H9 (cell line): ENCODE results near the gene GLCE. TPM values are rescaled to one million over a fixed set of nuclear protein-coding genes. Genes with fewer than 3 reads are reported as not detected.

ENCODE experiments used
- DNase-seq: peaks from one replicate; pipeline ENCODE4 v3.0.0-alpha.2; 2017
- H2AFZ ChIP-seq: one replicate; pipeline ENCODE4 v1.6.1; 2013; ENCODE audit warnings: mild to moderate bottlenecking, low read length, control low read depth, moderate library complexity
- H2AK5ac ChIP-seq: 2 replicates; pipeline ENCODE4 v1.6.1; 2013; ENCODE audit warnings: low read length, control low read depth, mixed read lengths; ENCODE audit not compliant: insufficient read length
- H2BK120ac ChIP-seq: one replicate; pipeline ENCODE4 v1.6.1; 2013; ENCODE audit warnings: low read depth, mild to moderate bottlenecking, low read length, control low read depth, inconsistent platforms; ENCODE audit not compliant: poor library complexity, severe bottlenecking
- H2BK12ac ChIP-seq: 2 replicates; pipeline ENCODE4 v1.6.1; 2013; ENCODE audit warnings: low read length, control low read depth, mixed read lengths, low read depth; ENCODE audit not compliant: insufficient read length
- H2BK15ac ChIP-seq: 2 replicates; pipeline ENCODE4 v1.6.1; 2013; ENCODE audit warnings: low read depth, low read length, control low read depth
- H2BK20ac ChIP-seq: one replicate; pipeline ENCODE4 v1.6.1; 2013; ENCODE audit warnings: low read depth, mild to moderate bottlenecking, low read length, control low read depth, inconsistent platforms; ENCODE audit not compliant: poor library complexity, severe bottlenecking
- H2BK5ac ChIP-seq: 2 replicates; pipeline ENCODE4 v1.6.1; 2013; ENCODE audit warnings: low read length, control low read depth, mixed read lengths; ENCODE audit not compliant: insufficient read length
- H3K14ac ChIP-seq: 2 replicates; pipeline ENCODE4 v1.6.1; 2013; ENCODE audit warnings: low read length, control low read depth; ENCODE audit not compliant: insufficient read depth
- H3K18ac ChIP-seq: 2 replicates; pipeline ENCODE4 v1.6.1; 2013; ENCODE audit warnings: low read depth, mild to moderate bottlenecking, mixed read lengths, low read length, control low read depth; ENCODE audit not compliant: insufficient read length
- H3K23ac ChIP-seq: 2 replicates; pipeline ENCODE4 v1.6.1; 2013; ENCODE audit warnings: low read length, control low read depth, mixed read lengths, low read depth; ENCODE audit not compliant: insufficient read length
- H3K23me2 ChIP-seq: 2 replicates; pipeline ENCODE4 v1.6.1; 2013; ENCODE audit warnings: low read depth, mild to moderate bottlenecking, mixed read lengths, low read length, control low read depth; ENCODE audit not compliant: insufficient read length, poor library complexity, severe bottlenecking
- H3K27ac ChIP-seq: 2 replicates; pipeline ENCODE4 v1.5.1; 2013; ENCODE audit warnings: low read length, control low read depth, mixed read lengths, low read depth; ENCODE audit not compliant: insufficient read length
- H3K27me3 ChIP-seq: 2 replicates; pipeline ENCODE4 v1.6.1; 2013; ENCODE audit warnings: low read length, control low read depth, inconsistent platforms; ENCODE audit not compliant: insufficient read depth
- H3K4ac ChIP-seq: 2 replicates; pipeline ENCODE4 v1.6.1; 2013; ENCODE audit warnings: low read depth, mild to moderate bottlenecking, control low read depth, inconsistent platforms, low read length, moderate library complexity
- H3K4me1 ChIP-seq: 2 replicates; pipeline ENCODE4 v1.6.1; 2013; ENCODE audit warnings: low read length, control low read depth, inconsistent platforms; ENCODE audit not compliant: insufficient read depth
- H3K4me2 ChIP-seq: 2 replicates; pipeline ENCODE4 v1.6.1; 2013; ENCODE audit warnings: low read length, control low read depth, mixed read lengths; ENCODE audit not compliant: insufficient read length, insufficient read depth
- H3K56ac ChIP-seq: 2 replicates; pipeline ENCODE4 v1.6.1; 2013; ENCODE audit warnings: low read depth, mild to moderate bottlenecking, mixed read lengths, low read length, control low read depth; ENCODE audit not compliant: insufficient read length
- H3K79me1 ChIP-seq: 2 replicates; pipeline ENCODE4 v1.6.1; 2013; ENCODE audit warnings: low read depth, mild to moderate bottlenecking, moderate library complexity, low read length, control low read depth, inconsistent platforms; ENCODE audit not compliant: insufficient read depth, poor library complexity, severe bottlenecking
- H3K79me2 ChIP-seq: 2 replicates; pipeline ENCODE4 v1.6.1; 2013; ENCODE audit warnings: low read length, control low read depth, inconsistent platforms; ENCODE audit not compliant: insufficient read depth
- H3K9ac ChIP-seq: 2 replicates; pipeline ENCODE4 v1.6.1; 2013; ENCODE audit warnings: low read length, control low read depth, mixed read lengths; ENCODE audit not compliant: insufficient read length; ENCODE audit errors: extremely low read depth
- H3K9me3 ChIP-seq: one replicate; pipeline ENCODE4 v1.6.1; 2013; ENCODE audit warnings: low read depth, low read length, inconsistent platforms; ENCODE audit not compliant: control insufficient read depth
- H3T11ph ChIP-seq: one replicate; pipeline ENCODE4 v1.6.1; 2013; ENCODE audit warnings: mild to moderate bottlenecking, low read length, control low read depth, inconsistent platforms
- H4K20me1 ChIP-seq: one replicate; pipeline ENCODE4 v1.6.1; 2013; ENCODE audit not compliant: control insufficient read depth, insufficient read length, insufficient read depth
- H4K5ac ChIP-seq: 2 replicates; pipeline ENCODE4 v1.6.1; 2013; ENCODE audit warnings: low read depth, mild to moderate bottlenecking, mixed read lengths, low read length, control low read depth; ENCODE audit not compliant: insufficient read length
- H4K8ac ChIP-seq: replicated peaks from 2 replicates; pipeline ENCODE4 v1.6.1; 2013; ENCODE audit warnings: low read length, control low read depth, mixed read lengths, low read depth; ENCODE audit not compliant: insufficient read length
- H4K91ac ChIP-seq: 2 replicates; pipeline ENCODE4 v1.6.1; 2013; ENCODE audit warnings: low read depth, mild to moderate bottlenecking, moderate library complexity, mixed read lengths, low read length, control low read depth; ENCODE audit not compliant: insufficient read length
- H3K27ac Mint-ChIP-seq, 3 experiments: 2 replicates in 2 of 3; 3 replicates in 1 of 3; pipeline ENCODE4 v1.8.0; 2020 to 2021; ENCODE audit warnings: mixed read lengths in 3 of 3, mild to moderate bottlenecking in 1 of 3, moderate library complexity in 1 of 3
- H3K27me3 Mint-ChIP-seq: 2 replicates; pipeline ENCODE4 v1.8.0; 2021; ENCODE audit warnings: low read depth, mild to moderate bottlenecking, moderate library complexity, mixed read lengths
- H3K36me3 Mint-ChIP-seq, 3 experiments: 2 replicates in 2 of 3; 3 replicates in 1 of 3; pipeline ENCODE4 v1.8.0; 2020 to 2021; ENCODE audit warnings: low read depth in 3 of 3, mixed read lengths in 3 of 3; ENCODE audit not compliant: insufficient read depth in 1 of 3
- H3K4me1 Mint-ChIP-seq, 2 experiments: 2 replicates each; pipeline ENCODE4 v1.8.0; 2020; ENCODE audit warnings: mixed read lengths in 2 of 2
- H3K4me3 Mint-ChIP-seq, 2 experiments: 2 replicates in 1 of 2; 3 replicates in 1 of 2; pipeline ENCODE4 v1.8.0; 2020 to 2021; ENCODE audit warnings: mild to moderate bottlenecking in 2 of 2, mixed read lengths in 2 of 2, moderate library complexity in 1 of 2
- H3K9me3 Mint-ChIP-seq, 2 experiments: 2 replicates in 1 of 2; 3 replicates in 1 of 2; pipeline ENCODE4 v1.8.0; 2020; ENCODE audit warnings: mild to moderate bottlenecking in 2 of 2, mixed read lengths in 2 of 2, moderate library complexity in 1 of 2
- WGBS: extraction: QIAGEN DNeasy Blood & Tissue Kit; methylation state at CpG from one replicate; pipeline ENCODE4 v1.1.7; 2013; ENCODE audit warnings: missing lambda C conversion rate, low lambda C conversion rate, mixed read lengths; ENCODE audit not compliant: insufficient read length; ENCODE audit errors: extremely low coverage; 5-methylcytosine and 5-hydroxymethylcytosine counted together
- total RNA-seq: library from RNA; stranded (reverse); gene quantifications from 2 replicates; pipeline ENCODE4 v1.2.1, GENCODE V29; 2021
- TF ChIP-seq, protein P1 (sequence below): fragments of 200-600 bp; sonication (generic); conservative IDR thresholded peaks from 3 replicates; pipeline ENCODE4 v1.8.0; 2021; ENCODE audit warnings: antibody characterized with exemption, mild to moderate bottlenecking

Gene GLCE
- total RNA-seq, 1 experiment from 2014 or later: 12.2 TPM

DNA sequence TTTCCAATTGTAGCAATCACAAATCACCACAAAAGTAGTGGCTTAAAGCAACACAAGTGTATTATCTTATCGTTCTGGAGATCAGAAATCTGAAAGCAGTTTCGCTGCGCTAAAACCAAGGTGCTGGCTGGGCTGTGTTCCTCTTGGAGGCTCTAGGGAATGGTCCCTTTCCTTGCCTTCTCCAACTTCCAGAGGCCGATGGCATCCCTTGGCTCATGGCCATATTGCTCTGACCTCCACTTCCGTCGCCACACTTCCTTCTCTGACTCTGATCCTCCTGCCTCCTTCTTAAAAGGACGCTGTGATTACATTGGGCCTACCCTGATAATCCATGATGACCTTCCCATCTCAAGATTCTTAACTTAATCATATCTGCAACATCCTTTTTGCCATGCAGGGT lies 127.6 kb downstream of the GLCE start:
- Mint-ChIP-seq H3K27ac (no peak overlapping the region), H3K36me3 (no peaks in the 10 kb centered on the region), H3K4me1 (peaks cover 9 to 12% of the 10 kb centered on the region in 2 experiments; a peak in 3 of 4 replicates), H3K4me3 (no peak overlapping the region), H3K27me3 (no peaks in the 10 kb centered on the region; the same call in 1 of the 2 replicates), H3K9me3 (no peaks in the 10 kb centered on the region)
- Histone ChIP-seq H3K23ac (no peak overlapping the region), H2BK20ac (no peak overlapping the region), H4K5ac (no peak overlapping the region), H4K20me1 (no peaks in the 10 kb centered on the region), H3K9ac (no peak overlapping the region), H3K4me1 (no peaks in the 10 kb centered on the region; the same call in 1 of the 2 replicates), H3K27ac (no peak overlapping the region), H2AK5ac (no peak overlapping the region), H4K8ac (no peak overlapping the region), H3K4me2 (no peak overlapping the region), H3K56ac (no peak overlapping the region), H3K27me3 (no peaks in the 10 kb centered on the region), H2BK5ac (no peak overlapping the region), H3K14ac (no peak overlapping the region), H3K4ac (no peak overlapping the region), H2BK15ac (no peak overlapping the region), H2BK12ac (no peak overlapping the region), H3K79me2 (no peaks in the 10 kb centered on the region), H3K18ac (no peak overlapping the region), H3K9me3 (no peaks in the 10 kb centered on the region), H3T11ph (no peak overlapping the region), H2BK120ac (no peak overlapping the region), H3K23me2 (peaks cover 2% of the 10 kb centered on the region), H2AFZ (no peak overlapping the region), H3K79me1 (no peaks in the 10 kb centered on the region), H4K91ac (no peak overlapping the region)
- no CpG with 5 or more reads among the region's 7 CpGs for WGBS
- TF ChIP-seq, protein P1, sequence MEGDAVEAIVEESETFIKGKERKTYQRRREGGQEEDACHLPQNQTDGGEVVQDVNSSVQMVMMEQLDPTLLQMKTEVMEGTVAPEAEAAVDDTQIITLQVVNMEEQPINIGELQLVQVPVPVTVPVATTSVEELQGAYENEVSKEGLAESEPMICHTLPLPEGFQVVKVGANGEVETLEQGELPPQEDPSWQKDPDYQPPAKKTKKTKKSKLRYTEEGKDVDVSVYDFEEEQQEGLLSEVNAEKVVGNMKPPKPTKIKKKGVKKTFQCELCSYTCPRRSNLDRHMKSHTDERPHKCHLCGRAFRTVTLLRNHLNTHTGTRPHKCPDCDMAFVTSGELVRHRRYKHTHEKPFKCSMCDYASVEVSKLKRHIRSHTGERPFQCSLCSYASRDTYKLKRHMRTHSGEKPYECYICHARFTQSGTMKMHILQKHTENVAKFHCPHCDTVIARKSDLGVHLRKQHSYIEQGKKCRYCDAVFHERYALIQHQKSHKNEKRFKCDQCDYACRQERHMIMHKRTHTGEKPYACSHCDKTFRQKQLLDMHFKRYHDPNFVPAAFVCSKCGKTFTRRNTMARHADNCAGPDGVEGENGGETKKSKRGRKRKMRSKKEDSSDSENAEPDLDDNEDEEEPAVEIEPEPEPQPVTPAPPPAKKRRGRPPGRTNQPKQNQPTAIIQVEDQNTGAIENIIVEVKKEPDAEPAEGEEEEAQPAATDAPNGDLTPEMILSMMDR: no peak
- no peak for DNase-seq
